NCI-H460 (cell line): ENCODE results near the gene MSANTD7. TPM values are rescaled to one million over a fixed set of nuclear protein-coding genes. Genes with fewer than 3 reads are reported as not detected.

Experiments
- DNase-seq: peaks from one replicate; pipeline ENCODE4 v3.0.0-alpha.2; 2016; ENCODE audit warnings: low read depth; ENCODE audit errors: extremely low read depth
- total RNA-seq: library from RNA; depleted of rRNA; stranded (reverse); fragments of >200 nt; shearing (Covaris generic); gene quantifications from 2 replicates; pipeline ENCODE4 v1.2.3, GENCODE V29; 2014; rRNA removed

Gene MSANTD7
- total RNA-seq, 1 experiment from 2014 or later, result 12.6 TPM

- DNase-seq, result no peak
Observed at GRCh38 chr10:14879928-14880193, 41.8 kb downstream of the MSANTD7 start.

- no peak for DNase-seq
Observed at GRCh38 chr10:14880229-14880628, 42.1 kb downstream of the MSANTD7 start.

DNA sequence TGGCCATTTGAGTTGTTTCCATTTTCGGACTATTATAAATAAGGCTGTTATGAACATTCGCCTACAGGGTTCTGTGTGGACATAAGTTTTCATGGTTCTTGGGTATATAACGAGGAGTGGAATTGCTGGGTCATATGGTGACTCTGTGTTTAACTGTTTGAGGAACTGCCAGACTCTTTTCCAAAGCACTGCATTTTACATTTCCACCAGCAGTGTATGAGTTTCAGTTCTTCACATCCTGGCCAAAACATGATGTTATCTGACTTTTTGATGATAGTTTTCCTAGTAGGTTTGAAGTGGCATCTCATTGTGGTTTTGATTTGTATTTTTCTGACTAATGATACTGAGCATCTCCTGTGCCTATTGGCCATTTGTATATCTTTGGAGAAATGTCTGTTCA, 46.0 kb downstream of the MSANTD7 start:
- DNase-seq, result no peak

Other genes with a start within 250 kb of the MSANTD7 start
- 31.8 and 36.5 TPM in 2 replicates for gene FAM107B, start 63.4 kb upstream of the MSANTD7 start, total RNA-seq
- gene CDNF, start 269 bp upstream of the MSANTD7 start, total RNA-seq, result 0.69 TPM in 1 of 2 replicates, not detected in the other
- 19.1 and 20.6 TPM in 2 replicates for gene HSPA14, start within 50 bp of the MSANTD7 start, total RNA-seq
- 13.5 and 16.3 TPM in 2 replicates for gene SUV39H2, start 40.6 kb downstream of the MSANTD7 start, total RNA-seq
- 7.3 and 8.0 TPM in 2 replicates for gene DCLRE1C, start 115.8 kb downstream of the MSANTD7 start, total RNA-seq
- not detected in 2 replicates for gene MEIG1, start 121.1 kb downstream of the MSANTD7 start, total RNA-seq
- gene OLAH, start 205.6 kb downstream of the MSANTD7 start, total RNA-seq, result 0.40 and 1.5 TPM in 2 replicates